GM23338 (cell line): ENCODE data around the gene RP9. TPM values are rescaled to one million over a fixed set of nuclear protein-coding genes. Genes with fewer than 3 reads are reported as not detected.

Experiments
- ATAC-seq: fragments of 200-7000 bp; cut with Tn5 transposase; 3 replicates; pipeline ENCODE4 v1.9.1; 2020
- DNase-seq: peaks from one replicate; pipeline ENCODE4 v3.0.0-alpha.2; 2015; ENCODE audit warnings: low spot score
- H2AFZ ChIP-seq: fragments of 200-600 bp; sonication (generic); 2 replicates; pipeline ENCODE4 v1.8.0; 2016; ENCODE audit warnings: antibody characterized with exemption, mild to moderate bottlenecking, moderate library complexity
- H3F3A ChIP-seq: fragments of 200-600 bp; sonication (generic); replicated peaks from 2 replicates; pipeline ENCODE4 v1.8.0; 2017; ENCODE audit warnings: antibody characterized with exemption, mixed run types, low read depth
- H3K27ac ChIP-seq: fragments of 200-600 bp; sonication (generic); 2 replicates; pipeline ENCODE4 v1.6.1; 2016; ENCODE audit warnings: low read depth
- H3K27me3 ChIP-seq: fragments of 200-600 bp; sonication (generic); 2 replicates; pipeline ENCODE4 v1.8.0; 2016; ENCODE audit warnings: mild to moderate bottlenecking, mixed run types, moderate library complexity; ENCODE audit not compliant: insufficient read depth
- H3K36me3 ChIP-seq: fragments of 200-600 bp; sonication (generic); 2 replicates; pipeline ENCODE4 v1.8.0; 2016; ENCODE audit warnings: mild to moderate bottlenecking; ENCODE audit not compliant: insufficient read depth
- H3K4me1 ChIP-seq: fragments of 200-600 bp; sonication (generic); 2 replicates; pipeline ENCODE4 v1.8.0; 2016; ENCODE audit warnings: mild to moderate bottlenecking, moderate library complexity; ENCODE audit not compliant: insufficient read depth
- H3K4me2 ChIP-seq: fragments of 200-600 bp; sonication (generic); 2 replicates; pipeline ENCODE4 v1.7.1; 2017; ENCODE audit warnings: mixed run types
- H3K4me3 ChIP-seq: fragments of 200-600 bp; sonication (generic); 2 replicates; pipeline ENCODE4 v1.6.1; 2016; ENCODE audit warnings: mixed run types
- H3K79me2 ChIP-seq: fragments of 200-600 bp; sonication (generic); replicated peaks from 2 replicates; pipeline ENCODE4 v1.8.0; 2017; ENCODE audit warnings: mild to moderate bottlenecking; ENCODE audit not compliant: insufficient read depth
- H3K9me2 ChIP-seq: fragments of 200-600 bp; sonication (generic); 2 replicates; pipeline ENCODE4 v1.8.0; 2017; ENCODE audit not compliant: insufficient read depth
- H4K20me1 ChIP-seq: fragments of 200-600 bp; sonication (generic); replicated peaks from 2 replicates; pipeline ENCODE4 v1.8.0; 2017; ENCODE audit warnings: mild to moderate bottlenecking; ENCODE audit not compliant: insufficient read depth
- H3K27ac Mint-ChIP-seq: 2 replicates; pipeline ENCODE4 v1.8.0; 2020; ENCODE audit warnings: inconsistent platforms, mild to moderate bottlenecking, moderate library complexity, mixed read lengths
- H3K27me3 Mint-ChIP-seq: 3 replicates; pipeline ENCODE4 v1.8.0; 2022; ENCODE audit warnings: low read depth, mild to moderate bottlenecking, moderate library complexity, mixed read lengths, inconsistent platforms; ENCODE audit not compliant: insufficient read depth, poor library complexity
- H3K36me3 Mint-ChIP-seq: 3 replicates; pipeline ENCODE4 v1.8.0; 2021; ENCODE audit warnings: low read depth, mild to moderate bottlenecking, inconsistent platforms, moderate library complexity, mixed read lengths
- H3K4me1 Mint-ChIP-seq: 3 replicates; pipeline ENCODE4 v1.8.0; 2020; ENCODE audit warnings: mild to moderate bottlenecking, inconsistent platforms, mixed read lengths
- H3K4me3 Mint-ChIP-seq: 3 replicates; pipeline ENCODE4 v1.8.0; 2021; ENCODE audit warnings: moderate library complexity, mild to moderate bottlenecking, inconsistent platforms, mixed read lengths
- H3K9me3 Mint-ChIP-seq: 3 replicates; pipeline ENCODE4 v1.8.0; 2020; ENCODE audit warnings: moderate library complexity, mild to moderate bottlenecking, inconsistent platforms, mixed read lengths
- CREB1 ChIP-seq: fragments of 250-450 bp; sonication (Bioruptor Pico); IDR thresholded peaks from 2 replicates; pipeline ENCODE4 v1.5.0; 2020; ENCODE audit warnings: low read depth, mild to moderate bottlenecking, moderate library complexity
- CTCF ChIP-seq, 2 experiments: fragments of 200-600 bp in 1 of 2; sonication (generic) in 1 of 2; conservative IDR thresholded peaks; 2 replicates each; pipeline versions ENCODE4 v1.5.1 to v1.6.1; 2016 to 2017; ENCODE audit warnings: antibody characterized with exemption in 2 of 2, low read depth in 2 of 2, mild to moderate bottlenecking in 2 of 2, moderate library complexity in 1 of 2
- EZH2 ChIP-seq: fragments of 200-600 bp; sonication (generic); IDR thresholded peaks from one replicate; pipeline ENCODE4 v1.8.0; 2017; ENCODE audit warnings: antibody characterized with exemption, mild to moderate bottlenecking, low read depth; ENCODE audit not compliant: unreplicated experiment
- EZH2phosphoT487 ChIP-seq: fragments of 200-600 bp; sonication (generic); IDR thresholded peaks from one replicate; pipeline ENCODE4 v1.8.1; 2018; ENCODE audit warnings: antibody characterized with exemption; ENCODE audit not compliant: unreplicated experiment
- JUNB ChIP-seq: IDR thresholded peaks from one replicate; pipeline ENCODE4 v1.6.1; 2016; ENCODE audit warnings: antibody characterized with exemption; ENCODE audit not compliant: unreplicated experiment
- NANOG ChIP-seq: IDR thresholded peaks from 2 replicates; pipeline ENCODE4 v1.6.1; 2016; ENCODE audit warnings: antibody characterized with exemption, borderline replicate concordance
- POLR2AphosphoS5 ChIP-seq: IDR thresholded peaks from 2 replicates; pipeline ENCODE4 v1.6.1; 2016; ENCODE audit warnings: antibody characterized with exemption, low read depth
- STAT1 ChIP-seq: IDR thresholded peaks from one replicate; pipeline ENCODE4 v1.6.1; 2016; ENCODE audit warnings: antibody characterized with exemption; ENCODE audit not compliant: unreplicated experiment
- ZNF114 ChIP-seq: fragments of 250-450 bp; sonication (Bioruptor Pico); IDR thresholded peaks from 2 replicates; pipeline ENCODE4 v1.5.0; 2020; ENCODE audit warnings: mild to moderate bottlenecking, moderate library complexity
- ZNF331 ChIP-seq: fragments of 250-450 bp; sonication (Bioruptor Pico); IDR thresholded peaks from 2 replicates; pipeline ENCODE4 v1.5.0; 2020; ENCODE audit warnings: low read depth, mild to moderate bottlenecking, moderate library complexity
- polyA plus RNA-seq: library from polyadenylated mRNA; unstranded; fragments of >200 nt; fragmentation: Nextera tagmentation; extraction: Ambion mirVana; gene quantifications from 2 replicates; pipeline ENCODE4 v1.2.1, GENCODE V29; 2016
- total RNA-seq: library from RNA; depleted of rRNA; stranded (reverse); fragments of >200 nt; shearing (Covaris generic); gene quantifications from 2 replicates; pipeline ENCODE4 v1.2.3, GENCODE V29; 2014
- TF ChIP-seq, protein P1 (sequence below): fragments of 250-450 bp; sonication (Bioruptor Pico); IDR thresholded peaks from 2 replicates; pipeline ENCODE4 v1.5.0; 2020; ENCODE audit warnings: mild to moderate bottlenecking, moderate library complexity
- TF ChIP-seq, protein P2 (sequence below): IDR thresholded peaks from 2 replicates; pipeline ENCODE4 v1.6.1; 2016; ENCODE audit warnings: antibody characterized with exemption
- TF ChIP-seq, protein P3 (sequence below): IDR thresholded peaks from one replicate; pipeline ENCODE4 v1.6.1; 2018; ENCODE audit warnings: antibody characterized with exemption; ENCODE audit not compliant: unreplicated experiment

RP9 gene
- total and polyA plus RNA-seq, 2 experiments from 2014 or later = 8.7 to 43.2 TPM

DNA sequence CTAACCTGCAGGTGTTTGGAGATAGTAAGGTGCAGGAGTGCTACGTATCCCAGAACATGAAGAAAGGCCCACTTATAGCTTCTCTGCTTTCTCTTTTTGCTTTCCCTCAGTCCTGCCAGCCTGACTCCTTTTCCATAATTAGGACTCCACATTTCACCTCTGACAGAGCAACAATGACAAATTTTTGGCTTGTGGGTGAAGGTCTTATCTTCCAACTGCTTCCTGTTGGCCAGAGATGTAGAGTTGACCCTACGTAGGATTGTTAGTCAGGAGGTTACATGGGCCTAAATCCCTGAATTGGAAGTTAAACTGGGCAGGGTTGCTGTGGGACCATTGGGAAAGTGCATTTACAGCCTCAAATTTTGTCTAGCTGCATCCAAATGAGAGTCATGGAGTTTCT lies 21.3 kb downstream of the RP9 start:
- peaks cover 2% of the 10 kb centered on the region for H3K27me3 Mint-ChIP-seq
- H3K36me3 ChIP-seq = no peaks in the 10 kb centered on the region
- H3F3A ChIP-seq = no peaks in the 10 kb centered on the region
- H3K4me2 ChIP-seq = no peak overlapping the region
- no peaks in the 10 kb centered on the region for H3K9me3 Mint-ChIP-seq
- no peaks in the 10 kb centered on the region for H3K4me1 ChIP-seq
- no peak overlapping the region for H3K4me3 ChIP-seq
- no peaks in the 10 kb centered on the region; the same call in 2 of the 3 replicates for H3K36me3 Mint-ChIP-seq
- no peak overlapping the region for H2AFZ ChIP-seq
- no peak overlapping the region for H3K4me3 Mint-ChIP-seq
- no peak for ATAC-seq
- H3K9me2 ChIP-seq = no peaks in the 10 kb centered on the region; the same call in 1 of the 2 replicates
- H4K20me1 ChIP-seq = no peaks in the 10 kb centered on the region
- TF ChIP-seq POLR2AphosphoS5 (no peak), STAT1 (no peak), CTCF (conservative IDR thresholded peaks at IDR 0.05; ENCODE audit: low read depth in 2 of 2) (no peak), ZNF114 (CRISPR knock-in tag) (no peak), JUNB (no peak), NANOG (no peak), CREB1 (CRISPR knock-in tag) (no peak), EZH2phosphoT487 (no peak), EZH2 (no peak), ZNF331 (CRISPR knock-in tag) (no peak)
- TF ChIP-seq, protein P1, sequence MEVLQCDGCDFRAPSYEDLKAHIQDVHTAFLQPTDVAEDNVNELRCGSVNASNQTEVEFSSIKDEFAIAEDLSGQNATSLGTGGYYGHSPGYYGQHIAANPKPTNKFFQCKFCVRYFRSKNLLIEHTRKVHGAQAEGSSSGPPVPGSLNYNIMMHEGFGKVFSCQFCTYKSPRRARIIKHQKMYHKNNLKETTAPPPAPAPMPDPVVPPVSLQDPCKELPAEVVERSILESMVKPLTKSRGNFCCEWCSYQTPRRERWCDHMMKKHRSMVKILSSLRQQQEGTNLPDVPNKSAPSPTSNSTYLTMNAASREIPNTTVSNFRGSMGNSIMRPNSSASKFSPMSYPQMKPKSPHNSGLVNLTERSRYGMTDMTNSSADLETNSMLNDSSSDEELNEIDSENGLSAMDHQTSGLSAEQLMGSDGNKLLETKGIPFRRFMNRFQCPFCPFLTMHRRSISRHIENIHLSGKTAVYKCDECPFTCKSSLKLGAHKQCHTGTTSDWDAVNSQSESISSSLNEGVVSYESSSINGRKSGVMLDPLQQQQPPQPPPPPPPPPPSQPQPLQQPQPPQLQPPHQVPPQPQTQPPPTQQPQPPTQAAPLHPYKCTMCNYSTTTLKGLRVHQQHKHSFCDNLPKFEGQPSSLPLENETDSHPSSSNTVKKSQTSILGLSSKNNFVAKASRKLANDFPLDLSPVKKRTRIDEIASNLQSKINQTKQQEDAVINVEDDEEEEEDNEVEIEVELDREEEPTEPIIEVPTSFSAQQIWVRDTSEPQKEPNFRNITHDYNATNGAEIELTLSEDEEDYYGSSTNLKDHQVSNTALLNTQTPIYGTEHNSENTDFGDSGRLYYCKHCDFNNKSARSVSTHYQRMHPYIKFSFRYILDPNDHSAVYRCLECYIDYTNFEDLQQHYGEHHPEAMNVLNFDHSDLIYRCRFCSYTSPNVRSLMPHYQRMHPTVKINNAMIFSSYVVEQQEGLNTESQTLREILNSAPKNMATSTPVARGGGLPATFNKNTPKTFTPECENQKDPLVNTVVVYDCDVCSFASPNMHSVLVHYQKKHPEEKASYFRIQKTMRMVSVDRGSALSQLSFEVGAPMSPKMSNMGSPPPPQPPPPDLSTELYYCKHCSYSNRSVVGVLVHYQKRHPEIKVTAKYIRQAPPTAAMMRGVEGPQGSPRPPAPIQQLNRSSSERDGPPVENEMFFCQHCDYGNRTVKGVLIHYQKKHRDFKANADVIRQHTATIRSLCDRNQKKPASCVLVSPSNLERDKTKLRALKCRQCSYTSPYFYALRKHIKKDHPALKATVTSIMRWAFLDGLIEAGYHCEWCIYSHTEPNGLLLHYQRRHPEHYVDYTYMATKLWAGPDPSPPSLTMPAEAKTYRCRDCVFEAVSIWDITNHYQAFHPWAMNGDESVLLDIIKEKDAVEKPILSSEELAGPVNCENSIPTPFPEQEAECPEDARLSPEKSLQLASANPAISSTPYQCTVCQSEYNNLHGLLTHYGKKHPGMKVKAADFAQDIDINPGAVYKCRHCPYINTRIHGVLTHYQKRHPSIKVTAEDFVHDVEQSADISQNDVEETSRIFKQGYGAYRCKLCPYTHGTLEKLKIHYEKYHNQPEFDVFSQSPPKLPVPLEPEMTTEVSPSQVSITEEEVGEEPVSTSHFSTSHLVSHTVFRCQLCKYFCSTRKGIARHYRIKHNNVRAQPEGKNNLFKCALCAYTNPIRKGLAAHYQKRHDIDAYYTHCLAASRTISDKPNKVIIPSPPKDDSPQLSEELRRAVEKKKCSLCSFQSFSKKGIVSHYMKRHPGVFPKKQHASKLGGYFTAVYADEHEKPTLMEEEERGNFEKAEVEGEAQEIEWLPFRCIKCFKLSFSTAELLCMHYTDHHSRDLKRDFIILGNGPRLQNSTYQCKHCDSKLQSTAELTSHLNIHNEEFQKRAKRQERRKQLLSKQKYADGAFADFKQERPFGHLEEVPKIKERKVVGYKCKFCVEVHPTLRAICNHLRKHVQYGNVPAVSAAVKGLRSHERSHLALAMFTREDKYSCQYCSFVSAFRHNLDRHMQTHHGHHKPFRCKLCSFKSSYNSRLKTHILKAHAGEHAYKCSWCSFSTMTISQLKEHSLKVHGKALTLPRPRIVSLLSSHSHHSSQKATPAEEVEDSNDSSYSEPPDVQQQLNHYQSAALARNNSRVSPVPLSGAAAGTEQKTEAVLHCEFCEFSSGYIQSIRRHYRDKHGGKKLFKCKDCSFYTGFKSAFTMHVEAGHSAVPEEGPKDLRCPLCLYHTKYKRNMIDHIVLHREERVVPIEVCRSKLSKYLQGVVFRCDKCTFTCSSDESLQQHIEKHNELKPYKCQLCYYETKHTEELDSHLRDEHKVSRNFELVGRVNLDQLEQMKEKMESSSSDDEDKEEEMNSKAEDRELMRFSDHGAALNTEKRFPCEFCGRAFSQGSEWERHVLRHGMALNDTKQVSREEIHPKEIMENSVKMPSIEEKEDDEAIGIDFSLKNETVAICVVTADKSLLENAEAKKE = no peak
- TF ChIP-seq, protein P2, sequence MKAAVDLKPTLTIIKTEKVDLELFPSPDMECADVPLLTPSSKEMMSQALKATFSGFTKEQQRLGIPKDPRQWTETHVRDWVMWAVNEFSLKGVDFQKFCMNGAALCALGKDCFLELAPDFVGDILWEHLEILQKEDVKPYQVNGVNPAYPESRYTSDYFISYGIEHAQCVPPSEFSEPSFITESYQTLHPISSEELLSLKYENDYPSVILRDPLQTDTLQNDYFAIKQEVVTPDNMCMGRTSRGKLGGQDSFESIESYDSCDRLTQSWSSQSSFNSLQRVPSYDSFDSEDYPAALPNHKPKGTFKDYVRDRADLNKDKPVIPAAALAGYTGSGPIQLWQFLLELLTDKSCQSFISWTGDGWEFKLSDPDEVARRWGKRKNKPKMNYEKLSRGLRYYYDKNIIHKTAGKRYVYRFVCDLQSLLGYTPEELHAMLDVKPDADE = no peak
- TF ChIP-seq, protein P3, sequence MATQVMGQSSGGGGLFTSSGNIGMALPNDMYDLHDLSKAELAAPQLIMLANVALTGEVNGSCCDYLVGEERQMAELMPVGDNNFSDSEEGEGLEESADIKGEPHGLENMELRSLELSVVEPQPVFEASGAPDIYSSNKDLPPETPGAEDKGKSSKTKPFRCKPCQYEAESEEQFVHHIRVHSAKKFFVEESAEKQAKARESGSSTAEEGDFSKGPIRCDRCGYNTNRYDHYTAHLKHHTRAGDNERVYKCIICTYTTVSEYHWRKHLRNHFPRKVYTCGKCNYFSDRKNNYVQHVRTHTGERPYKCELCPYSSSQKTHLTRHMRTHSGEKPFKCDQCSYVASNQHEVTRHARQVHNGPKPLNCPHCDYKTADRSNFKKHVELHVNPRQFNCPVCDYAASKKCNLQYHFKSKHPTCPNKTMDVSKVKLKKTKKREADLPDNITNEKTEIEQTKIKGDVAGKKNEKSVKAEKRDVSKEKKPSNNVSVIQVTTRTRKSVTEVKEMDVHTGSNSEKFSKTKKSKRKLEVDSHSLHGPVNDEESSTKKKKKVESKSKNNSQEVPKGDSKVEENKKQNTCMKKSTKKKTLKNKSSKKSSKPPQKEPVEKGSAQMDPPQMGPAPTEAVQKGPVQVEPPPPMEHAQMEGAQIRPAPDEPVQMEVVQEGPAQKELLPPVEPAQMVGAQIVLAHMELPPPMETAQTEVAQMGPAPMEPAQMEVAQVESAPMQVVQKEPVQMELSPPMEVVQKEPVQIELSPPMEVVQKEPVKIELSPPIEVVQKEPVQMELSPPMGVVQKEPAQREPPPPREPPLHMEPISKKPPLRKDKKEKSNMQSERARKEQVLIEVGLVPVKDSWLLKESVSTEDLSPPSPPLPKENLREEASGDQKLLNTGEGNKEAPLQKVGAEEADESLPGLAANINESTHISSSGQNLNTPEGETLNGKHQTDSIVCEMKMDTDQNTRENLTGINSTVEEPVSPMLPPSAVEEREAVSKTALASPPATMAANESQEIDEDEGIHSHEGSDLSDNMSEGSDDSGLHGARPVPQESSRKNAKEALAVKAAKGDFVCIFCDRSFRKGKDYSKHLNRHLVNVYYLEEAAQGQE = no peak
- H3K4me1 Mint-ChIP-seq = no peaks in the 10 kb centered on the region
- DNase-seq = no peak
- H3K27ac ChIP-seq = no peak overlapping the region
- H3K79me2 ChIP-seq = no peaks in the 10 kb centered on the region
- H3K27me3 ChIP-seq = no peaks in the 10 kb centered on the region
- H3K27ac Mint-ChIP-seq = no peak overlapping the region
